Activated naive CD4-positive, alpha-beta T cell treated with anti-CD3 and anti-CD28 coated beads, Interleukin-2, amount 10 ng/mL, durations not matched to agents 7 days and 5 days (primary cell): Measurements from ENCODE around the gene SEL1L3.

Experiments used
- CTCF ChIA-PET: fragments of 350-600 bp; sonication (Branson Sonifier 250); formaldehyde crosslinking; loops from one replicate; lab custom pipeline; 2021; ENCODE audit warnings: antibody characterized with exemption; lab: Charles Lee
- DNase-seq: peaks from one replicate; pipeline ENCODE4 v3.0.0-alpha.2; 2020
- H3K27ac Mint-ChIP-seq: one replicate; pipeline ENCODE4 v1.8.0; 2021; ENCODE audit warnings: mild to moderate bottlenecking, moderate library complexity, mixed read lengths
- H3K27me3 Mint-ChIP-seq: one replicate; pipeline ENCODE4 v1.8.0; 2021; ENCODE audit warnings: mild to moderate bottlenecking, mixed read lengths
- H3K36me3 Mint-ChIP-seq: one replicate; pipeline ENCODE4 v1.8.0; 2021; ENCODE audit warnings: mixed read lengths
- H3K4me1 Mint-ChIP-seq: one replicate; pipeline ENCODE4 v1.8.0; 2021; ENCODE audit warnings: mixed read lengths
- H3K4me3 Mint-ChIP-seq: one replicate; pipeline ENCODE4 v1.8.0; 2021; ENCODE audit warnings: mild to moderate bottlenecking, moderate library complexity, mixed read lengths
- H3K9me3 Mint-ChIP-seq: one replicate; pipeline ENCODE4 v1.8.0; 2021; ENCODE audit warnings: mixed read lengths

SEL1L3 gene

GRCh38 chr4:25834411-25835107, 28.2 kb downstream of the SEL1L3 start:
- Mint-ChIP-seq H3K36me3 (peaks cover 35% of the 10 kb centered on the region), H3K4me3 (no peak overlapping the region), H3K27me3 (no peaks in the 10 kb centered on the region), H3K9me3 (no peaks in the 10 kb centered on the region), H3K27ac (no peak overlapping the region), H3K4me1 (no peaks in the 10 kb centered on the region)
- CTCF ChIA-PET = no interaction called here
- no peak for DNase-seq

GRCh38 chr4:25830548-25830947, 32.2 kb downstream of the SEL1L3 start:
- Mint-ChIP-seq H3K9me3 (no peaks in the 10 kb centered on the region), H3K27me3 (no peaks in the 10 kb centered on the region), H3K4me1 (no peaks in the 10 kb centered on the region), H3K4me3 (no peak overlapping the region), H3K36me3 (peaks cover 30% of the 10 kb centered on the region), H3K27ac (no peak overlapping the region)
- CTCF ChIA-PET = no interaction called here
- no peak for DNase-seq

GRCh38 chr4:25827897-25828296, 34.9 kb downstream of the SEL1L3 start:
- Mint-ChIP-seq H3K4me1 (no peaks in the 10 kb centered on the region), H3K4me3 (no peak overlapping the region), H3K36me3 (peaks cover 24% of the 10 kb centered on the region), H3K27me3 (no peaks in the 10 kb centered on the region), H3K9me3 (no peaks in the 10 kb centered on the region), H3K27ac (no peak overlapping the region)
- no peak for DNase-seq
- CTCF ChIA-PET = no interaction called here

- Mint-ChIP-seq H3K4me3 (no peak overlapping the region), H3K4me1 (no peaks in the 10 kb centered on the region), H3K36me3 (peaks cover 24% of the 10 kb centered on the region), H3K27ac (no peak overlapping the region), H3K27me3 (no peaks in the 10 kb centered on the region), H3K9me3 (no peaks in the 10 kb centered on the region)
- CTCF ChIA-PET = no interaction called here
- no peak for DNase-seq
Measured at GRCh38 chr4:25827373-25827772, 35.4 kb downstream of the SEL1L3 start.

- Mint-ChIP-seq H3K9me3 (no peaks in the 10 kb centered on the region), H3K4me3 (no peak overlapping the region), H3K36me3 (peaks cover 24% of the 10 kb centered on the region), H3K27ac (no peak overlapping the region), H3K27me3 (no peaks in the 10 kb centered on the region), H3K4me1 (no peaks in the 10 kb centered on the region)
- no peak for DNase-seq
- CTCF ChIA-PET = no interaction called here
Measured at GRCh38 chr4:25826074-25826752, 36.6 kb downstream of the SEL1L3 start.

GRCh38 chr4:25823632-25824031, 39.2 kb downstream of the SEL1L3 start:
- no peak overlapping the region for H3K27ac Mint-ChIP-seq
- peaks cover 19% of the 10 kb centered on the region for H3K36me3 Mint-ChIP-seq
- no peak for DNase-seq
- no peak overlapping the region for H3K4me3 Mint-ChIP-seq
- H3K27me3 Mint-ChIP-seq = no peaks in the 10 kb centered on the region
- no peaks in the 10 kb centered on the region for H3K9me3 Mint-ChIP-seq
- CTCF ChIA-PET = no interaction called here
- H3K4me1 Mint-ChIP-seq = no peaks in the 10 kb centered on the region

GRCh38 chr4:25821899-25822298, 40.9 kb downstream of the SEL1L3 start:
- Mint-ChIP-seq H3K27me3 (no peaks in the 10 kb centered on the region), H3K9me3 (no peaks in the 10 kb centered on the region), H3K4me3 (no peak overlapping the region), H3K36me3 (peaks cover 20% of the 10 kb centered on the region), H3K27ac (no peak overlapping the region), H3K4me1 (no peaks in the 10 kb centered on the region)
- CTCF ChIA-PET = no interaction called here
- no peak for DNase-seq

- CTCF ChIA-PET = no interaction called here
- H3K27me3 Mint-ChIP-seq = no peaks in the 10 kb centered on the region
- H3K4me3 Mint-ChIP-seq = no peak overlapping the region
- H3K27ac Mint-ChIP-seq = no peak overlapping the region
- H3K4me1 Mint-ChIP-seq = no peaks in the 10 kb centered on the region
- H3K36me3 Mint-ChIP-seq = peaks cover 25% of the 10 kb centered on the region
- DNase-seq = no peak
- no peaks in the 10 kb centered on the region for H3K9me3 Mint-ChIP-seq
Measured at GRCh38 chr4:25821267-25821666, 41.5 kb downstream of the SEL1L3 start.

GRCh38 chr4:25818876-25819275, 43.9 kb downstream of the SEL1L3 start:
- Mint-ChIP-seq H3K4me3 (no peak overlapping the region), H3K27me3 (no peaks in the 10 kb centered on the region), H3K4me1 (no peaks in the 10 kb centered on the region), H3K9me3 (no peaks in the 10 kb centered on the region), H3K27ac (no peak overlapping the region), H3K36me3 (peaks cover 31% of the 10 kb centered on the region)
- CTCF ChIA-PET = no interaction called here
- DNase-seq = no peak

- Mint-ChIP-seq H3K4me1 (no peaks in the 10 kb centered on the region), H3K27ac (no peak overlapping the region), H3K36me3 (peaks cover 34% of the 10 kb centered on the region), H3K27me3 (no peaks in the 10 kb centered on the region), H3K9me3 (no peaks in the 10 kb centered on the region), H3K4me3 (no peak overlapping the region)
- no peak for DNase-seq
- CTCF ChIA-PET = no interaction called here
Measured at GRCh38 chr4:25818371-25818871, 44.4 kb downstream of the SEL1L3 start.

GRCh38 chr4:25817059-25817681, 45.6 kb downstream of the SEL1L3 start:
- H3K36me3 Mint-ChIP-seq = peaks cover 34% of the 10 kb centered on the region
- CTCF ChIA-PET = no interaction called here
- no peaks in the 10 kb centered on the region for H3K9me3 Mint-ChIP-seq
- no peak for DNase-seq
- no peaks in the 10 kb centered on the region for H3K4me1 Mint-ChIP-seq
- no peaks in the 10 kb centered on the region for H3K27me3 Mint-ChIP-seq
- H3K27ac Mint-ChIP-seq = no peak overlapping the region
- no peak overlapping the region for H3K4me3 Mint-ChIP-seq

- no peak for DNase-seq
- no peak overlapping the region for H3K4me3 Mint-ChIP-seq
- no peak overlapping the region for H3K27ac Mint-ChIP-seq
- H3K9me3 Mint-ChIP-seq = no peaks in the 10 kb centered on the region
- peaks cover 37% of the 10 kb centered on the region for H3K36me3 Mint-ChIP-seq
- H3K27me3 Mint-ChIP-seq = no peaks in the 10 kb centered on the region
- CTCF ChIA-PET = no interaction called here
- no peaks in the 10 kb centered on the region for H3K4me1 Mint-ChIP-seq
Measured at GRCh38 chr4:25816591-25817058, 46.2 kb downstream of the SEL1L3 start.

- Mint-ChIP-seq H3K36me3 (peaks cover 43% of the 10 kb centered on the region), H3K9me3 (no peaks in the 10 kb centered on the region), H3K4me1 (no peaks in the 10 kb centered on the region), H3K27me3 (no peaks in the 10 kb centered on the region), H3K4me3 (no peak overlapping the region), H3K27ac (no peak overlapping the region)
- no peak for DNase-seq
- CTCF ChIA-PET = interaction anchor here (0.6 kb wide), 1 partner anchor 744 kb away, joined by 3 read pairs; no protein-coding TSS in a partner anchor
Measured at GRCh38 chr4:25815586-25815985, 47.2 kb downstream of the SEL1L3 start.

GRCh38 chr4:25814301-25815136, 48.3 kb downstream of the SEL1L3 start:
- no peak overlapping the region for H3K27ac Mint-ChIP-seq
- H3K27me3 Mint-ChIP-seq = no peaks in the 10 kb centered on the region
- H3K4me3 Mint-ChIP-seq = no peak overlapping the region
- H3K9me3 Mint-ChIP-seq = no peaks in the 10 kb centered on the region
- H3K4me1 Mint-ChIP-seq = no peaks in the 10 kb centered on the region
- no peak for DNase-seq
- CTCF ChIA-PET = no interaction called here
- H3K36me3 Mint-ChIP-seq = peaks cover 44% of the 10 kb centered on the region
